Neural cell (in vitro differentiated cells): ENCODE measurements around the gene REXO2. TPM values are rescaled to one million over a fixed set of nuclear protein-coding genes. Genes with fewer than 3 reads are reported as not detected.

Experiments
- H2AFZ ChIP-seq: fragments of 200-600, 300-800 bp; sonication (generic), shearing (Covaris generic); 2 replicates; pipeline ENCODE4 v1.6.0; 2014; ENCODE audit warnings: low read depth, mild to moderate bottlenecking, antibody characterized with exemption, low read length, moderate library complexity
- H3F3A ChIP-seq: fragments of 200-600 bp; shearing (Covaris generic); 2 replicates; pipeline ENCODE4 v1.6.1; 2016; ENCODE audit warnings: mild to moderate bottlenecking, moderate library complexity, mixed read lengths, antibody characterized with exemption, low read length; ENCODE audit not compliant: insufficient read depth, poor library complexity, severe bottlenecking
- H3K27ac ChIP-seq: fragments of 200-600, 300-800 bp; sonication (generic), shearing (Covaris generic); 2 replicates; pipeline ENCODE4 v1.5.1; 2014; ENCODE audit warnings: mild to moderate bottlenecking, low read length, moderate library complexity
- H3K27me3 ChIP-seq: fragments of 300-800, 200-600 bp; sonication (generic), shearing (Covaris generic); 2 replicates; pipeline ENCODE4 v1.6.0; 2014; ENCODE audit warnings: mild to moderate bottlenecking, low read depth, low read length, moderate library complexity; ENCODE audit not compliant: insufficient read depth
- H3K36me3 ChIP-seq: fragments of 300-800, 200-600 bp; sonication (generic), shearing (Covaris generic); 2 replicates; pipeline ENCODE4 v1.5.1; 2014; ENCODE audit warnings: mild to moderate bottlenecking, antibody characterized with exemption, low read length, moderate library complexity; ENCODE audit not compliant: insufficient read depth
- H3K4me2 ChIP-seq: fragments of 300-800, 200-600 bp; sonication (generic), shearing (Covaris generic); 2 replicates; pipeline ENCODE4 v1.6.0; 2014; ENCODE audit warnings: mild to moderate bottlenecking, low read length
- H3K4me3 ChIP-seq: fragments of 300-800, 200-600 bp; sonication (generic), shearing (Covaris generic); 2 replicates; pipeline ENCODE4 v1.5.1; 2014; ENCODE audit warnings: mild to moderate bottlenecking, low read length, moderate library complexity
- H3K79me2 ChIP-seq: fragments of 200-600 bp; shearing (Covaris generic); replicated peaks from 2 replicates; pipeline ENCODE4 v1.6.0; 2014; ENCODE audit warnings: mild to moderate bottlenecking, low read length, moderate library complexity; ENCODE audit not compliant: insufficient read depth
- H3K9ac ChIP-seq: fragments of 300-800, 200-600 bp; sonication (generic), shearing (Covaris generic); 2 replicates; pipeline ENCODE4 v1.6.1; 2016; ENCODE audit warnings: mild to moderate bottlenecking, low read length, mixed read lengths
- H3K9me2 ChIP-seq: fragments of 200-600 bp; shearing (Covaris generic); 2 replicates; pipeline ENCODE4 v1.6.1; 2016; ENCODE audit warnings: mild to moderate bottlenecking, low read length, mixed read lengths; ENCODE audit not compliant: insufficient read depth
- H3K9me3 ChIP-seq: fragments of 200-600, 300-800 bp; sonication (generic), shearing (Covaris generic); 2 replicates; pipeline ENCODE4 v1.6.1; 2016; ENCODE audit warnings: mild to moderate bottlenecking, mixed run types, low read length, moderate library complexity, mixed read lengths
- H4K20me1 ChIP-seq: fragments of 200-600 bp; shearing (Covaris generic); 2 replicates; pipeline ENCODE4 v1.6.1; 2016; ENCODE audit warnings: mild to moderate bottlenecking, mixed run types; ENCODE audit not compliant: insufficient read depth
- EP300 ChIP-seq: fragments of 450-650 bp; conservative IDR thresholded peaks from 2 replicates; pipeline ENCODE4 v1.6.1; 2014; ENCODE audit warnings: antibody characterized with exemption, mild to moderate bottlenecking, moderate library complexity; ENCODE audit not compliant: poor library complexity, severe bottlenecking
- EZH2 ChIP-seq: fragments of 200-600, 300-800 bp; shearing (Covaris generic), sonication (generic); IDR thresholded peaks from 2 replicates; pipeline ENCODE4 v1.6.1; 2014; ENCODE audit warnings: antibody characterized with exemption, low read length, borderline replicate concordance, mild to moderate bottlenecking; ENCODE audit not compliant: insufficient read depth, poor library complexity, severe bottlenecking
- MXI1 ChIP-seq: fragments of 450-650 bp; conservative IDR thresholded peaks from 2 replicates; pipeline ENCODE4 v1.6.1; 2014; ENCODE audit warnings: antibody characterized with exemption, mild to moderate bottlenecking; ENCODE audit not compliant: poor library complexity, severe bottlenecking
- POLR2AphosphoS5 ChIP-seq: IDR thresholded peaks from 2 replicates; pipeline ENCODE4 v1.6.1; 2012
- RAD21 ChIP-seq: fragments of 450-650 bp; conservative IDR thresholded peaks from 2 replicates; pipeline ENCODE4 v1.6.1; 2014; ENCODE audit warnings: antibody characterized with exemption, mild to moderate bottlenecking, moderate library complexity
- SMC3 ChIP-seq: fragments of 450-650 bp; conservative IDR thresholded peaks from 2 replicates; pipeline ENCODE4 v1.6.1; 2014; ENCODE audit warnings: antibody characterized with exemption, mild to moderate bottlenecking, moderate library complexity; ENCODE audit not compliant: poor library complexity
- TAF1 ChIP-seq: IDR thresholded peaks from 2 replicates; pipeline ENCODE4 v1.6.1; 2012; ENCODE audit warnings: low read depth
- polyA plus RNA-seq: library from polyadenylated mRNA; depleted of rRNA; stranded (reverse); fragments of >200 nt; gene quantifications from 2 replicates; pipeline ENCODE4 v1.2.3, GENCODE V29; 2014
- TF ChIP-seq, protein P1 (sequence below): fragments of 450-650 bp; IDR thresholded peaks from 2 replicates; pipeline ENCODE4 v1.5.1; 2014; ENCODE audit warnings: antibody characterized with exemption, mild to moderate bottlenecking, moderate library complexity; ENCODE audit not compliant: poor library complexity, severe bottlenecking
- TF ChIP-seq, protein P2 (sequence below): IDR thresholded peaks from 2 replicates; pipeline ENCODE4 v1.6.1; 2012; ENCODE audit warnings: borderline replicate concordance

The REXO2 gene
- polyA plus RNA-seq, 1 donor from 2014 or later, result 48.8 TPM

DNA sequence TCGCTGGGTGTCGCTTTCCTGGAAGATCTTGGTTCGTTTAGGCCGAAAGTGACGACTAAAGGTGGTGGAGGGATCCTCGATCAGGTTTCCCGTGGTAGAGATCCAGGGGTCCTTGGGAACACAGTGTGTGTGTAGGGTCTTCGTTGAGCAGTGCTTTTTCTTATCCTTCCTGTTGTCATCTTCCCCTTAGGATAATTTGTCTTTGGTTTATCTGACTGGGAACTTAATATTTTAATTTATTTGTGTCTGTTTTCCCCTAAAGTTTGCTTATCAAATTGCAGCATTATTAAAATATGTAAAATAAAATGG is 38.4 kb upstream of the REXO2 start:
- Histone ChIP-seq H2AFZ (peak overlapping the region; percentile 92), H3K79me2 (peaks cover 61% of the 10 kb centered on the region), H3K9me2 (no peaks in the 10 kb centered on the region), H4K20me1 (no peaks in the 10 kb centered on the region), H3K27ac (peak overlapping the region; percentile 98), H3K9ac (peak overlapping the region; percentile 98), H3K9me3 (no peaks in the 10 kb centered on the region), H3K27me3 (no peaks in the 10 kb centered on the region), H3F3A (peaks cover 3% of the 10 kb centered on the region), H3K4me2 (peak overlapping the region; percentile 89), H3K4me3 (peak overlapping the region; percentile 81), H3K36me3 (peaks cover under 1% of the 10 kb centered on the region)
- TF ChIP-seq, protein P1, sequence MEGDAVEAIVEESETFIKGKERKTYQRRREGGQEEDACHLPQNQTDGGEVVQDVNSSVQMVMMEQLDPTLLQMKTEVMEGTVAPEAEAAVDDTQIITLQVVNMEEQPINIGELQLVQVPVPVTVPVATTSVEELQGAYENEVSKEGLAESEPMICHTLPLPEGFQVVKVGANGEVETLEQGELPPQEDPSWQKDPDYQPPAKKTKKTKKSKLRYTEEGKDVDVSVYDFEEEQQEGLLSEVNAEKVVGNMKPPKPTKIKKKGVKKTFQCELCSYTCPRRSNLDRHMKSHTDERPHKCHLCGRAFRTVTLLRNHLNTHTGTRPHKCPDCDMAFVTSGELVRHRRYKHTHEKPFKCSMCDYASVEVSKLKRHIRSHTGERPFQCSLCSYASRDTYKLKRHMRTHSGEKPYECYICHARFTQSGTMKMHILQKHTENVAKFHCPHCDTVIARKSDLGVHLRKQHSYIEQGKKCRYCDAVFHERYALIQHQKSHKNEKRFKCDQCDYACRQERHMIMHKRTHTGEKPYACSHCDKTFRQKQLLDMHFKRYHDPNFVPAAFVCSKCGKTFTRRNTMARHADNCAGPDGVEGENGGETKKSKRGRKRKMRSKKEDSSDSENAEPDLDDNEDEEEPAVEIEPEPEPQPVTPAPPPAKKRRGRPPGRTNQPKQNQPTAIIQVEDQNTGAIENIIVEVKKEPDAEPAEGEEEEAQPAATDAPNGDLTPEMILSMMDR, result no peak
- TF ChIP-seq EZH2 (no peak), RAD21 (no peak), POLR2AphosphoS5 (no peak), MXI1 (no peak), TAF1 (no peak), SMC3 (no peak), EP300 (no peak)
- TF ChIP-seq, protein P2, sequence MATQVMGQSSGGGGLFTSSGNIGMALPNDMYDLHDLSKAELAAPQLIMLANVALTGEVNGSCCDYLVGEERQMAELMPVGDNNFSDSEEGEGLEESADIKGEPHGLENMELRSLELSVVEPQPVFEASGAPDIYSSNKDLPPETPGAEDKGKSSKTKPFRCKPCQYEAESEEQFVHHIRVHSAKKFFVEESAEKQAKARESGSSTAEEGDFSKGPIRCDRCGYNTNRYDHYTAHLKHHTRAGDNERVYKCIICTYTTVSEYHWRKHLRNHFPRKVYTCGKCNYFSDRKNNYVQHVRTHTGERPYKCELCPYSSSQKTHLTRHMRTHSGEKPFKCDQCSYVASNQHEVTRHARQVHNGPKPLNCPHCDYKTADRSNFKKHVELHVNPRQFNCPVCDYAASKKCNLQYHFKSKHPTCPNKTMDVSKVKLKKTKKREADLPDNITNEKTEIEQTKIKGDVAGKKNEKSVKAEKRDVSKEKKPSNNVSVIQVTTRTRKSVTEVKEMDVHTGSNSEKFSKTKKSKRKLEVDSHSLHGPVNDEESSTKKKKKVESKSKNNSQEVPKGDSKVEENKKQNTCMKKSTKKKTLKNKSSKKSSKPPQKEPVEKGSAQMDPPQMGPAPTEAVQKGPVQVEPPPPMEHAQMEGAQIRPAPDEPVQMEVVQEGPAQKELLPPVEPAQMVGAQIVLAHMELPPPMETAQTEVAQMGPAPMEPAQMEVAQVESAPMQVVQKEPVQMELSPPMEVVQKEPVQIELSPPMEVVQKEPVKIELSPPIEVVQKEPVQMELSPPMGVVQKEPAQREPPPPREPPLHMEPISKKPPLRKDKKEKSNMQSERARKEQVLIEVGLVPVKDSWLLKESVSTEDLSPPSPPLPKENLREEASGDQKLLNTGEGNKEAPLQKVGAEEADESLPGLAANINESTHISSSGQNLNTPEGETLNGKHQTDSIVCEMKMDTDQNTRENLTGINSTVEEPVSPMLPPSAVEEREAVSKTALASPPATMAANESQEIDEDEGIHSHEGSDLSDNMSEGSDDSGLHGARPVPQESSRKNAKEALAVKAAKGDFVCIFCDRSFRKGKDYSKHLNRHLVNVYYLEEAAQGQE, result no peak

DNA sequence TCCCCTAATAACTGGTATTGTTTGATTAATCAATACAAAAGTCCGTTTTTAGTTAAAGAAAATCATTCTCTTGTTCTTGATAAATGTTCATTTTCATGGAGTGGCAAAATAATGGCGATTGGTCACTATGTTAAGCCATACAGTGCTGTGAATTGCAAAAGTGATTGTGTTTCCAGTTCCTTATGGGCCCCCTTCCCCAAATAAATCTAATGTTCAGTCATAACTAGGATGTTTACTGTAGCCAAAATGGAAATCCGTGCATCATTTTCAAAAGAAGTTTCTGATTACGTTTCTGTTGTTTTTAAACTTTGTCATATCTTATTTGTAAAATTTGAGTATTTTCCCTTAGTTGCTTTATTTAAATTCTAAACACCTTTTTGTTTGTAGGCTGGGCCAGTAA is 38.0 kb upstream of the REXO2 start:
- Histone ChIP-seq H3K9ac (peak overlapping the region; percentile 98), H3K4me3 (peak overlapping the region; percentile 81), H3K27me3 (no peaks in the 10 kb centered on the region), H3K9me2 (no peaks in the 10 kb centered on the region), H4K20me1 (no peaks in the 10 kb centered on the region), H2AFZ (peak overlapping the region; percentile 92), H3K9me3 (no peaks in the 10 kb centered on the region), H3K79me2 (peaks cover 64% of the 10 kb centered on the region), H3K36me3 (peaks cover 2% of the 10 kb centered on the region), H3F3A (peaks cover 3% of the 10 kb centered on the region), H3K27ac (peak overlapping the region; percentile 98), H3K4me2 (peak overlapping the region; percentile 89)
- TF ChIP-seq SMC3 (no peak), EP300 (no peak), POLR2AphosphoS5 (no peak), MXI1 (no peak), RAD21 (no peak), EZH2 (no peak), TAF1 (no peak)
- TF ChIP-seq, protein P2, result no peak
